NT2/D1 (cell line): ENCODE results near the gene LTB4R2.

ENCODE experiments used
- SUZ12 ChIP-seq: IDR thresholded peaks from 2 replicates; pipeline ENCODE4 v1.6.1; 2011; ENCODE audit not compliant: insufficient read length, insufficient read depth; ENCODE audit errors: extremely low read depth
- YY1 ChIP-seq: IDR thresholded peaks from 2 replicates; pipeline ENCODE4 v1.6.1; 2011; ENCODE audit not compliant: insufficient read length, insufficient read depth
- ZNF274 ChIP-seq: IDR thresholded peaks from 2 replicates; pipeline ENCODE4 v1.6.1; 2011; ENCODE audit warnings: mild to moderate bottlenecking, low read depth, low read length

- TF ChIP-seq SUZ12, result no peak
- no peak for TF ChIP-seq YY1
- TF ChIP-seq ZNF274, result no peak
Measured at GRCh38 chr14:24348186-24348585, 38.2 kb downstream of the LTB4R2 start.
